ENCODE results near the gene FEM1C. TPM values are rescaled to one million over a fixed set of nuclear protein-coding genes. Genes with fewer than 3 reads are reported as not detected.
"Not testable (repeated sequence)": the region's sequence is repeated elsewhere in the genome, so short reads cannot be mapped to it uniquely, and the experiment has no call there.

FEM1C gene
- total and polyA plus RNA-seq, 3 experiments from 2014 or later: 2.9 to 14.7 (median 14.1) TPM

DNA sequence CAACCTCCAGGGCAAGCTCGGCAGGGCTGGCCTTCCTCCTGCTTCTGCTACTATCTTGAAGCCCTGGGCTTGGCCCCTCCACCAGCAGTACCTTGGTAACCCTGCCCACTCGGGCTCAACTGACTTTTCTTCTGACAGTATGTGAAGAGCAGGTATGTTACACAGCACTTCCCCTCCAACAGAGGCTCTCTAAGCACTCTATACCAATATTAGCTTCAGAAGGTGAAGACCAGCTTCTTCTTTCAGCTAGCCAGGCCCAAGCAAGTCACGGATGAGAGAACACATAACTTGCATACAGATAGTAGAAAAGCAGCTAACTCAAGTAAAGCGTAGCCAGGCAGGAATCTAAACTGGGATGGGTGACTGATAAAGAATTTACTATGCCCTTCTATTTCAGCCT lies 64.3 kb downstream of the FEM1C start:
- no peaks in the 10 kb centered on the region for H3K36me3 ChIP-seq (ENCODE audit: insufficient read depth, low read length)
- POLR2A ChIA-PET: no interaction called here
- peaks cover 6 to 38% of the 10 kb centered on the region in 2 donors for H3K27me3 Mint-ChIP-seq
- no peak for DNase-seq
- H3K27ac Mint-ChIP-seq: no peak overlapping the region
- no peaks in the 10 kb centered on the region for H3K36me3 Mint-ChIP-seq
- no peak overlapping the region for H3K27ac ChIP-seq (ENCODE audit: low read depth, low read length)
- H3K27me3 ChIP-seq (ENCODE audit: insufficient read depth, low read length, poor library complexity, severe bottlenecking): no peaks in the 10 kb centered on the region
- H3K4me1 ChIP-seq (ENCODE audit: insufficient read depth, low read length): no peaks in the 10 kb centered on the region
- no peaks in the 10 kb centered on the region for H3K9me3 ChIP-seq (ENCODE audit: low read length)
- H3K4me1 Mint-ChIP-seq: peaks cover 0 to 7% (median 0%) of the 10 kb centered on the region in 3 donors
- no peak overlapping the region for H3K4me3 ChIP-seq (ENCODE audit: low read length)
- peaks cover 0 to 2% (median 0%) of the 10 kb centered on the region in 5 donors for H3K9me3 Mint-ChIP-seq
- no peak overlapping the region for H3K4me3 Mint-ChIP-seq
- CTCF ChIA-PET: no interaction called here

DNA sequence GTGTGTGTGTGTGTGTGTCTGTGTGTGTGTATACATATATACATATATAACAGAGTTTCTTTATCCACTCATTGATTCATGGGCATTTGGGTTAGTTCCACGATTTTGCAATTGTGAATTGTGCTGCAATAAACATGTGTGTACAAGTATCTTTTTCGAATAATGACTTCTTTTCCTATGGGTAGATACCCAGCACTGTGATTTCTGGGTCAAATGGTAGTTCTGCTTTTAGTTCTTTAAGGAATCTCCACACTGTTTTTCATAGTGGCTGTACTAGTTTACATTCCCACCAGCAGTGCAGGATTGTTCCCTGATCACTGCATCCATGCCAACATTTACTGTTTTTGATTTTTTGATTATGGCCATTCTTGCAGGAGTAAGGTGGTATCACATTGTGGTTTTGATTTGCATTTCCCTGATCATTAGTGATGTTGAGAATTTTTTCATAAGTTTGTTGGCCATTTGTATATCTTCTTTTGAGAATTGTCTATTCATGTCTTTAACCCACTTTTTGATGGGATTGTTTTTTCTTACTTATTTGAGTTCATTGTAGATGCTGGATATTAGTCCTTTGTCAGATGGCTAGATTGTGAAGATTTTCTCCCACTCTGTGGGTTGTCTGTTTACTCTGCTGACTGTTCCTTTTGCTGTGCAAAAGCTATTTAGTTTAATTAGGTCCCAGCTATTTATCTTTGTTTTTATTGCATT lies 65.3 kb downstream of the FEM1C start:
- CTCF ChIA-PET; H3K27ac Mint-ChIP-seq; DNase-seq; H3K9me3 ChIP-seq (ENCODE audit: low read length); H3K36me3 ChIP-seq (ENCODE audit: insufficient read depth, low read length); POLR2A ChIA-PET; H3K4me3 ChIP-seq (ENCODE audit: low read length); H3K4me3 Mint-ChIP-seq; H3K4me1 Mint-ChIP-seq; H3K9me3 Mint-ChIP-seq; H3K27ac ChIP-seq (ENCODE audit: low read depth, low read length); H3K4me1 ChIP-seq (ENCODE audit: insufficient read depth, low read length); H3K36me3 Mint-ChIP-seq; H3K27me3 ChIP-seq (ENCODE audit: insufficient read depth, low read length, poor library complexity, severe bottlenecking): not testable (repeated sequence)
- H3K27me3 Mint-ChIP-seq: peaks cover 5 to 38% of the 10 kb centered on the region in 2 donors

DNA sequence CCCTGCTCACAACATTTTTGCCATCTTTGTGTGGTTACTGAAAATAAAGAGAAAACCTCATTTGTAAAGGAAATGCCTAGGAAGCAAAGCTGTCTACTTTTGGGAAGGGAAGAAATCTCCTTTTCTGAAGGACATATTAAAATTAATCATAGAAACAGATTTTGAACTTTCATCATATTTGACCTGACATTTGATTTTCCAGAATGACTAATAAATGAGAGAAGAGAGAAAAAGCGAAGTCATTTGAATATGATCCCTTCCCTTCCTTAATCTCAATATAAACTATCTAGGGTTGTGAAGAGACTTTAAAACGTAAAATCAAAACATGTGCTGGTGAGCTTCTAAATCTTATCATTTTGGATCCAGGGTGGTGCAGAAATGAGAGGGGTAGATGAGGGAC lies 66.3 kb downstream of the FEM1C start:
- DNase-seq: no peak
- H3K27me3 Mint-ChIP-seq: peaks cover 5 to 38% of the 10 kb centered on the region in 2 donors

DNA sequence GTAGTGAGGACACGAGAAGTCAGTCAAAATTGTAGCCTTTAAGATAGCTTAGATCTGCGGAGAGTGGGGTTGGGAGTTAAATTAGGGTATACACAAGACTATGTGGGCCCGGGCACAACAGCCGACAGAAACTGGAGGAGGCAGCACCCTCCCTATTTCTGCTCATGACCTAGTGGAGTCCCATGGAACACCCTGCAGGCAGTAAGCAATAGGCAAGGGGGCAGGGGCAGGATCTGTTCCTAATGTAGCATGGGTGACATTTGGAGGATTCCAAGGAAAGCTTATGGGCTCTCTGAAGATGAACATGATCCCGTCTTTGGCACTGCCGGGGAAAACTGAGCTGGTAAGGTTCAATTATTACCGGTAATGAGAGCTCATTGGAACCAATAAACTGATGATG lies 67.0 kb downstream of the FEM1C start:
- CTCF ChIA-PET: no interaction called here
- Mint-ChIP-seq H3K4me3 (no peak overlapping the region), H3K4me1 (no peaks in the 10 kb centered on the region), H3K27me3 (peaks cover 5 to 38% of the 10 kb centered on the region in 2 donors), H3K36me3 (no peaks in the 10 kb centered on the region), H3K9me3 (peaks cover 0 to 2% (median 0%) of the 10 kb centered on the region in 5 donors), H3K27ac (no peak overlapping the region)
- no peaks in the 10 kb centered on the region for H3K36me3 ChIP-seq (ENCODE audit: insufficient read depth, low read length)
- no peaks in the 10 kb centered on the region for H3K27me3 ChIP-seq (ENCODE audit: insufficient read depth, low read length, poor library complexity, severe bottlenecking)
- POLR2A ChIA-PET: no interaction called here
- no peak for DNase-seq
- H3K27ac ChIP-seq (ENCODE audit: low read depth, low read length): no peak overlapping the region
- no peak overlapping the region for H3K4me3 ChIP-seq (ENCODE audit: low read length)
- no peaks in the 10 kb centered on the region for H3K4me1 ChIP-seq (ENCODE audit: insufficient read depth, low read length)
- no peaks in the 10 kb centered on the region for H3K9me3 ChIP-seq (ENCODE audit: low read length)

More for the DNA sequence above, 66.3 kb downstream of the FEM1C start:
- Histone ChIP-seq H3K27me3 (ENCODE audit: insufficient read depth, low read length, poor library complexity, severe bottlenecking) (no peaks in the 10 kb centered on the region), H3K36me3 (ENCODE audit: insufficient read depth, low read length) (no peaks in the 10 kb centered on the region), H3K9me3 (ENCODE audit: low read length) (no peaks in the 10 kb centered on the region), H3K27ac (ENCODE audit: low read depth, low read length) (no peak overlapping the region), H3K4me1 (ENCODE audit: insufficient read depth, low read length) (no peaks in the 10 kb centered on the region), H3K4me3 (ENCODE audit: low read length) (no peak overlapping the region)
- CTCF ChIA-PET: no interaction called here
- Mint-ChIP-seq H3K4me3 (no peak overlapping the region), H3K27ac (no peak overlapping the region), H3K9me3 (peaks cover 0 to 2% (median 0%) of the 10 kb centered on the region in 5 donors), H3K36me3 (no peaks in the 10 kb centered on the region), H3K4me1 (no peaks in the 10 kb centered on the region)
- POLR2A ChIA-PET: no interaction called here

DNA sequence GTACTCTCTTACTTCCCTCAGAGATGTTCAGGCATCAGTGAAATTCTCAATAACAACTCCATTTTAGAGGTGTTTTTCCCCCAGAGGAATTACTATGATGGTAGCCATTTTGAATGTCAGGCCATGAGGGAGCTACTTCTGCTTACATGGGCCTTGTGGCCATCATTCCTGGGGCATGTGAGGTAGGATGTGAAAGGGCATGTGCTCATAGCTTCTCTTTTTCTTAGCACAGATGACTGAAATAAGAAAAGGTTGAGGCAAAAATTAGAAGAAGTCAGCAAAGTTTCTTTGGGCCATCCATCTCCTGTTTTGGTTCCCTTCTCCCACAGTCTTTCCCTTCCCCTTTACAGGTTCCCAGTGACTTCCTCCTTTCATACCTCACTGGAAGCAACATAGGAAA lies 68.8 kb downstream of the FEM1C start:
- Histone ChIP-seq H3K36me3 (ENCODE audit: insufficient read depth, low read length) (no peaks in the 10 kb centered on the region), H3K27ac (ENCODE audit: low read depth, low read length) (no peak overlapping the region), H3K9me3 (ENCODE audit: low read length) (no peaks in the 10 kb centered on the region), H3K4me1 (ENCODE audit: insufficient read depth, low read length) (no peaks in the 10 kb centered on the region), H3K27me3 (ENCODE audit: insufficient read depth, low read length, poor library complexity, severe bottlenecking) (no peaks in the 10 kb centered on the region), H3K4me3 (ENCODE audit: low read length) (no peak overlapping the region)
- Mint-ChIP-seq H3K27me3 (peaks cover 6 to 38% of the 10 kb centered on the region in 2 donors), H3K27ac (no peak overlapping the region), H3K4me1 (no peaks in the 10 kb centered on the region), H3K9me3 (peaks cover 0 to 2% (median 0%) of the 10 kb centered on the region in 5 donors), H3K36me3 (no peaks in the 10 kb centered on the region), H3K4me3 (no peak overlapping the region)
- POLR2A ChIA-PET: no interaction called here
- no peak for DNase-seq
- CTCF ChIA-PET: no interaction called here

DNA sequence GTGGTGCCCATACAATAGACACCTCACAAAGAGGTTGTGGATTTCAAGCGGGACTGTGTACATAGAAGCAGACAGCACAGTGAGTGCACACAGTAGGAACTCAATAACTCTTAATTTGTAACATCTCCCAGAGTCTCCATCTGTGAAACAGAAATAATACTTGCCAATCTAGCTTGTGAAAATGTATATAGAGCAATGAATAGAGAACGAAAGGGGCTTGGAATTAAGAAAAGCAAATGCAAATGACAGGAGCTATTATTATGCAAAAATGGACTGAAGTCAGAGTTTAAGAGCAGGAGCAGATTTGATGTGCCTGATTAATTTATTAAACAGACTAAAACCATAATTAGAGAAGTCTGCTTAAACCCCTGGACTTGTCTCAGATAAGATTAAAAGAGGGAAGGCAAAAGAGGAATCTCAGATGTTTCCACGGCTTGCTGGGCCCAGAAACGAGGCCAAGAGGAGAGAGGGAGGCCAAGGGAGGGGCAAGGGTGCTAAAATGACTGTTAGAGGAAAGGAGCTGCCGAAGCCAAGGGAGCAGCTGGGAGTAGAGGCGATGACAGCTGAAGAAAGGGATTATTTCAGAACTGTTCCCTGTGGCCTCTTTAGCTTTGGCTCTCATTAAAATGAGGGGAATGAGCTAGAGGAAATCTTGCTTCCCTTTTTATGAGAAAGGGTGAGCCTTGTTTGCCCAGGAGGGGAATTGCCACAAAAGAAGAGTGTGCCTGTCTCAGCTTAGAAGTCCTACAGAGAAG lies 72.1 kb downstream of the FEM1C start:
- no peak overlapping the region for H3K27ac ChIP-seq (ENCODE audit: low read depth, low read length)
- ChIA-PET POLR2A (no interaction called here), CTCF (interaction anchor here (0.7 kb wide), 1 partner anchor 102 kb away, joined by 4 read pairs; no protein-coding TSS in a partner anchor)
- Mint-ChIP-seq H3K4me1 (no peaks in the 10 kb centered on the region), H3K4me3 (no peak overlapping the region), H3K36me3 (no peaks in the 10 kb centered on the region), H3K27ac (no peak overlapping the region), H3K9me3 (no peaks in the 10 kb centered on the region), H3K27me3 (peaks cover 3 to 20% of the 10 kb centered on the region in 2 donors)
- H3K27me3 ChIP-seq (ENCODE audit: insufficient read depth, low read length, poor library complexity, severe bottlenecking): no peaks in the 10 kb centered on the region
- H3K4me1 ChIP-seq (ENCODE audit: insufficient read depth, low read length): no peaks in the 10 kb centered on the region
- H3K9me3 ChIP-seq (ENCODE audit: low read length): no peaks in the 10 kb centered on the region
- DNase-seq: no peak
- H3K36me3 ChIP-seq (ENCODE audit: insufficient read depth, low read length): no peaks in the 10 kb centered on the region
- H3K4me3 ChIP-seq (ENCODE audit: low read length): no peak overlapping the region

DNA sequence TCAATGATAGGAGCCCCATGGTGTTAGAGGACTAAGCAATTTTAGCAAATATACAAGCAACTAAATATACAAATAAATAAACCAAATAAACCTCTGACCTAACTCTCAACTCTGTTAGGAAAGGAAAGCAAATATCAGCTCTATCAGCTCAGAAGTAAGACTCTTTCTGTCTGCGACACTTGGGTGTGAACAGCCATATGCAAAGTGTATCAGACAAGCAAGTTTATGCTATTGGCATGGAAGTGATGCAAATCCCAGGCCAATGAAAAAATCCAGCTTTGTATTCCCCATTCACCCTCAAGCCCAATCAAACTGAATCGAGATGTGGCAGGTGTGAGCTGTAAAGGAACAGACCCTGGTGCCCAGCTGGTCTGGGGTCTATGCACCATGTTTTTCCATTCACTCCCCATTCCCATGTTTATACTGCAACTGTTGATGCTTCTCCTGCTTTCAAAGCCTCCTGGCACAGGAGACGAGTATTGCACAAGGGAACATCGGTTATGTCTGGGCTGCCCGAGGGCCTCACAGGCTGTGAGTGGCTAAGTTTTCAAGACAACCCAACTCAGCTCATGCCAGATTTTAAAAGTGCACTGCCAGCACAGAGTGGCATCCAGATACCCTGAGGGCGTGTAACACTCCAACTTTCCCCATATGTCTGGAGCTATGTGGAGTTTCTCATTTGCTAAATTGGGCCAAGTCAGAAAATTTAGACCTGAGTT lies 73.1 kb downstream of the FEM1C start:
- no peaks in the 10 kb centered on the region for H3K9me3 ChIP-seq (ENCODE audit: low read length)
- no peak for DNase-seq
- peaks cover 3 to 10% of the 10 kb centered on the region in 2 donors for H3K27me3 Mint-ChIP-seq
- H3K27me3 ChIP-seq (ENCODE audit: insufficient read depth, low read length, poor library complexity, severe bottlenecking): no peaks in the 10 kb centered on the region
- H3K27ac Mint-ChIP-seq: no peak overlapping the region
- no peaks in the 10 kb centered on the region for H3K9me3 Mint-ChIP-seq
- H3K36me3 Mint-ChIP-seq: no peaks in the 10 kb centered on the region
- no peaks in the 10 kb centered on the region for H3K4me1 Mint-ChIP-seq
- no peak overlapping the region for H3K27ac ChIP-seq (ENCODE audit: low read depth, low read length)
- no peaks in the 10 kb centered on the region for H3K4me1 ChIP-seq (ENCODE audit: insufficient read depth, low read length)
- no peaks in the 10 kb centered on the region for H3K36me3 ChIP-seq (ENCODE audit: insufficient read depth, low read length)
- CTCF ChIA-PET: no interaction called here
- H3K4me3 ChIP-seq (ENCODE audit: low read length): no peak overlapping the region
- POLR2A ChIA-PET: no interaction called here
- no peak overlapping the region for H3K4me3 Mint-ChIP-seq

DNA sequence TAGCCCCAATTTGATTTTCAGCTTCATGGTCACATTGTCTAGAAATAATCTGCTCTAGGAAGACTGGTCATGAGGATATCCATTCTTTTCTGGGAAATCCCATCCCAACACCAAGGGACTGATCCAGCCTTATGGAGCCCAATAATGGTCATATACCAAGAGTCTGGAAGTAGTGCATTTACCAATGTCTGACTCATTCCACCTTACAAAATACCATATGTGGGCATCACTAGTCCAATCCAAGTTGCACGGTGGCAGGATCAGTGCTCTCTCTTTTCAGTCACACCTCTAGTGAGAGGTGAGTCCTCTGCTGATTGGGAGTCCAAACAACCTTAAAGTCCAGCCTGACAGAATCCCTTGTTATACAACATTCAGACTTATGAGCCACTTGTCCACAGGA lies 73.7 kb downstream of the FEM1C start:
- POLR2A ChIA-PET: no interaction called here
- CTCF ChIA-PET: no interaction called here
- H3K4me3 Mint-ChIP-seq: no peak overlapping the region
- peaks cover 3 to 4% of the 10 kb centered on the region in 2 donors for H3K27me3 Mint-ChIP-seq
- H3K4me1 Mint-ChIP-seq: no peaks in the 10 kb centered on the region
- no peaks in the 10 kb centered on the region for H3K9me3 Mint-ChIP-seq
- no peak for DNase-seq
- H3K36me3 Mint-ChIP-seq: no peaks in the 10 kb centered on the region
- Histone ChIP-seq H3K27me3 (ENCODE audit: insufficient read depth, low read length, poor library complexity, severe bottlenecking) (no peaks in the 10 kb centered on the region), H3K36me3 (ENCODE audit: insufficient read depth, low read length) (no peaks in the 10 kb centered on the region), H3K4me3 (ENCODE audit: low read length) (no peak overlapping the region), H3K4me1 (ENCODE audit: insufficient read depth, low read length) (no peaks in the 10 kb centered on the region), H3K27ac (ENCODE audit: low read depth, low read length) (no peak overlapping the region), H3K9me3 (ENCODE audit: low read length) (no peaks in the 10 kb centered on the region)
- no peak overlapping the region for H3K27ac Mint-ChIP-seq
